ENCODE measurements around the gene ITGB7.

The ITGB7 gene

GRCh38 chr12:53232646-53233461 lies 25.8 kb upstream of the ITGB7 start:
- no peaks in the 10 kb centered on the region for H3K79me2 ChIP-seq (ENCODE audit: low read length)
- H3K9me3 ChIP-seq (ENCODE audit: insufficient read depth, low read length): no peaks in the 10 kb centered on the region
- no peak overlapping the region for H3K27ac ChIP-seq (ENCODE audit: low read length)
- no peaks in the 10 kb centered on the region for H4K20me1 ChIP-seq (ENCODE audit: insufficient read depth, low read length)
- no peaks in the 10 kb centered on the region for H3K36me3 ChIP-seq (replicated peaks; ENCODE audit: low read depth, low read length)
- H3K4me3 ChIP-seq (ENCODE audit: low read length): peak overlapping the region; percentile 80
- H2AFZ ChIP-seq (ENCODE audit: low read depth, low read length): peak overlapping the region; percentile 68; the same call in 1 of the 2 replicates
- TF ChIP-seq EZH2phosphoT487 (IDR thresholded peaks at IDR 0.05; ENCODE audit: low read depth) (no peak), CTCF (IDR thresholded peaks at IDR 0.05; ENCODE audit: low read depth, low read length) (no peak)
- peaks cover 22% of the 10 kb centered on the region for H3K4me1 ChIP-seq (ENCODE audit: low read length)
- H3K9ac ChIP-seq (ENCODE audit: low read length): peak overlapping the region; percentile 41
- peak overlapping the region; percentile 72 for H3K4me2 ChIP-seq (ENCODE audit: low read length)
- peaks cover 37% of the 10 kb centered on the region for H3K27me3 ChIP-seq (ENCODE audit: low read depth, low read length)

GRCh38 chr12:53231921-53232645 lies 25.0 kb upstream of the ITGB7 start, which contains the start of gene RARG:
RARG (minus strand) TSS chr12:53232209; CDS start chr12:53227545, 4,664 bp downstream.
- Histone ChIP-seq H3K4me3 (ENCODE audit: low read length) (peak within 1 kb of the TSS; percentile 85), H3K9me3 (ENCODE audit: insufficient read depth, low read length) (no peaks in the 10 kb centered on the region), H3K36me3 (replicated peaks; ENCODE audit: low read depth, low read length) (no peaks in the 10 kb centered on the region), H4K20me1 (ENCODE audit: insufficient read depth, low read length) (no peaks in the 10 kb centered on the region), H3K79me2 (ENCODE audit: low read length) (no peaks in the 10 kb centered on the region), H3K27me3 (ENCODE audit: low read depth, low read length) (peaks cover 32% of the 10 kb centered on the region), H3K9ac (ENCODE audit: low read length) (peak within 1 kb of the TSS; percentile 67), H3K4me2 (ENCODE audit: low read length) (peak within 1 kb of the TSS; percentile 79), H3K27ac (ENCODE audit: low read length) (no peak within 1 kb of the TSS), H3K4me1 (ENCODE audit: low read length) (peaks cover 22% of the 10 kb centered on the region), H2AFZ (ENCODE audit: low read depth, low read length) (peak within 1 kb of the TSS; percentile 68; the same call in 1 of the 2 replicates)
- TF ChIP-seq EZH2phosphoT487 (IDR thresholded peaks at IDR 0.05; ENCODE audit: low read depth) (no peak), CTCF (IDR thresholded peaks at IDR 0.05; ENCODE audit: low read depth, low read length) (no peak)

GRCh38 chr12:53231671-53231920 lies 24.5 kb upstream of the ITGB7 start:
- Histone ChIP-seq H2AFZ (ENCODE audit: low read depth, low read length) (peak overlapping the region; percentile 59; the same call in 1 of the 2 replicates), H3K36me3 (replicated peaks; ENCODE audit: low read depth, low read length) (no peaks in the 10 kb centered on the region), H3K27ac (ENCODE audit: low read length) (no peak overlapping the region), H3K79me2 (ENCODE audit: low read length) (no peaks in the 10 kb centered on the region), H3K9me3 (ENCODE audit: insufficient read depth, low read length) (no peaks in the 10 kb centered on the region), H3K4me1 (ENCODE audit: low read length) (peaks cover 20% of the 10 kb centered on the region), H4K20me1 (ENCODE audit: insufficient read depth, low read length) (no peaks in the 10 kb centered on the region), H3K27me3 (ENCODE audit: low read depth, low read length) (peaks cover 27% of the 10 kb centered on the region), H3K4me3 (ENCODE audit: low read length) (peak overlapping the region; percentile 85), H3K4me2 (ENCODE audit: low read length) (peak overlapping the region; percentile 79), H3K9ac (ENCODE audit: low read length) (peak overlapping the region; percentile 67)
- TF ChIP-seq EZH2phosphoT487 (IDR thresholded peaks at IDR 0.05; ENCODE audit: low read depth): no peak
- TF ChIP-seq CTCF (IDR thresholded peaks at IDR 0.05; ENCODE audit: low read depth, low read length): no peak

- H3K9me3 ChIP-seq (ENCODE audit: insufficient read depth, low read length): no peaks in the 10 kb centered on the region
- H3K27me3 ChIP-seq (ENCODE audit: low read depth, low read length): peaks cover 19% of the 10 kb centered on the region
- H3K79me2 ChIP-seq (ENCODE audit: low read length): no peaks in the 10 kb centered on the region
- H2AFZ ChIP-seq (ENCODE audit: low read depth, low read length): no peak overlapping the region
- no peak overlapping the region for H3K27ac ChIP-seq (ENCODE audit: low read length)
- no peaks in the 10 kb centered on the region for H4K20me1 ChIP-seq (ENCODE audit: insufficient read depth, low read length)
- H3K36me3 ChIP-seq (replicated peaks; ENCODE audit: low read depth, low read length): no peaks in the 10 kb centered on the region
- no peak overlapping the region for H3K4me3 ChIP-seq (ENCODE audit: low read length)
- no peak overlapping the region for H3K4me2 ChIP-seq (ENCODE audit: low read length)
- peaks cover 17% of the 10 kb centered on the region for H3K4me1 ChIP-seq (ENCODE audit: low read length)
- H3K9ac ChIP-seq (ENCODE audit: low read length): no peak overlapping the region
- TF ChIP-seq CTCF (IDR thresholded peaks at IDR 0.05; ENCODE audit: low read depth, low read length) (no peak), EZH2phosphoT487 (IDR thresholded peaks at IDR 0.05; ENCODE audit: low read depth) (no peak)
Observed at GRCh38 chr12:53230108-53230845, 23.2 kb upstream of the ITGB7 start.

All from OCI-LY3 (cell line).